Liver (tissue), 3 donors: Measurements from ENCODE around the gene ATP6V1E1.

Experiments used
- JUND ChIP-seq, 2 donors: IDR thresholded peaks; 2 replicates each; pipeline ENCODE4 v1.6.1; 2016; ENCODE audit warnings: antibody characterized with exemption in 2 of 2
- RAD21 ChIP-seq, 2 donors: IDR thresholded peaks; 2 replicates each; pipeline ENCODE4 v1.6.1; 2016; ENCODE audit warnings: antibody characterized with exemption in 2 of 2, mild to moderate bottlenecking in 2 of 2
- REST ChIP-seq: IDR thresholded peaks from 2 replicates; pipeline ENCODE4 v1.6.1; 2016; ENCODE audit warnings: antibody characterized with exemption, mild to moderate bottlenecking
- SP1 ChIP-seq: IDR thresholded peaks from 2 replicates; pipeline ENCODE4 v1.6.1; 2018; ENCODE audit warnings: antibody characterized with exemption, mild to moderate bottlenecking
- TAF1 ChIP-seq: conservative IDR thresholded peaks from 2 replicates; pipeline ENCODE4 v1.6.1; 2016; ENCODE audit warnings: antibody characterized with exemption, mild to moderate bottlenecking
- TF ChIP-seq, protein P1 (sequence below): fragments of 150-350 bp; IDR thresholded peaks from 2 replicates; pipeline ENCODE4 v1.5.1; 2017; ENCODE audit warnings: improper control_type of control experiment, low read depth, low read length; ENCODE audit not compliant: missing input control
- TF ChIP-seq, protein P2 (sequence below): IDR thresholded peaks from 2 replicates; pipeline ENCODE4 v1.6.1; 2016; ENCODE audit warnings: antibody characterized with exemption
- TF ChIP-seq, protein P3 (sequence below): IDR thresholded peaks from 2 replicates; pipeline ENCODE4 v1.6.1; 2016; ENCODE audit warnings: antibody characterized with exemption
- donor health status: healthy.
- donor health status: healthy.

- TF ChIP-seq, protein P1, sequence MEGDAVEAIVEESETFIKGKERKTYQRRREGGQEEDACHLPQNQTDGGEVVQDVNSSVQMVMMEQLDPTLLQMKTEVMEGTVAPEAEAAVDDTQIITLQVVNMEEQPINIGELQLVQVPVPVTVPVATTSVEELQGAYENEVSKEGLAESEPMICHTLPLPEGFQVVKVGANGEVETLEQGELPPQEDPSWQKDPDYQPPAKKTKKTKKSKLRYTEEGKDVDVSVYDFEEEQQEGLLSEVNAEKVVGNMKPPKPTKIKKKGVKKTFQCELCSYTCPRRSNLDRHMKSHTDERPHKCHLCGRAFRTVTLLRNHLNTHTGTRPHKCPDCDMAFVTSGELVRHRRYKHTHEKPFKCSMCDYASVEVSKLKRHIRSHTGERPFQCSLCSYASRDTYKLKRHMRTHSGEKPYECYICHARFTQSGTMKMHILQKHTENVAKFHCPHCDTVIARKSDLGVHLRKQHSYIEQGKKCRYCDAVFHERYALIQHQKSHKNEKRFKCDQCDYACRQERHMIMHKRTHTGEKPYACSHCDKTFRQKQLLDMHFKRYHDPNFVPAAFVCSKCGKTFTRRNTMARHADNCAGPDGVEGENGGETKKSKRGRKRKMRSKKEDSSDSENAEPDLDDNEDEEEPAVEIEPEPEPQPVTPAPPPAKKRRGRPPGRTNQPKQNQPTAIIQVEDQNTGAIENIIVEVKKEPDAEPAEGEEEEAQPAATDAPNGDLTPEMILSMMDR: no peak
- peak; percentile 77 for TF ChIP-seq TAF1
- peak; percentile 61 for TF ChIP-seq REST
- TF ChIP-seq, protein P2, sequence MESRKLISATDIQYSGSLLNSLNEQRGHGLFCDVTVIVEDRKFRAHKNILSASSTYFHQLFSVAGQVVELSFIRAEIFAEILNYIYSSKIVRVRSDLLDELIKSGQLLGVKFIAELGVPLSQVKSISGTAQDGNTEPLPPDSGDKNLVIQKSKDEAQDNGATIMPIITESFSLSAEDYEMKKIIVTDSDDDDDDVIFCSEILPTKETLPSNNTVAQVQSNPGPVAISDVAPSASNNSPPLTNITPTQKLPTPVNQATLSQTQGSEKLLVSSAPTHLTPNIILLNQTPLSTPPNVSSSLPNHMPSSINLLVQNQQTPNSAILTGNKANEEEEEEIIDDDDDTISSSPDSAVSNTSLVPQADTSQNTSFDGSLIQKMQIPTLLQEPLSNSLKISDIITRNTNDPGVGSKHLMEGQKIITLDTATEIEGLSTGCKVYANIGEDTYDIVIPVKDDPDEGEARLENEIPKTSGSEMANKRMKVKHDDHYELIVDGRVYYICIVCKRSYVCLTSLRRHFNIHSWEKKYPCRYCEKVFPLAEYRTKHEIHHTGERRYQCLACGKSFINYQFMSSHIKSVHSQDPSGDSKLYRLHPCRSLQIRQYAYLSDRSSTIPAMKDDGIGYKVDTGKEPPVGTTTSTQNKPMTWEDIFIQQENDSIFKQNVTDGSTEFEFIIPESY: peak; percentile 63
- no peak for TF ChIP-seq SP1
- peak in 1 of 2 donors; percentile 48 for TF ChIP-seq RAD21 (IDR thresholded peaks at IDR 0.05)
- TF ChIP-seq, protein P3, sequence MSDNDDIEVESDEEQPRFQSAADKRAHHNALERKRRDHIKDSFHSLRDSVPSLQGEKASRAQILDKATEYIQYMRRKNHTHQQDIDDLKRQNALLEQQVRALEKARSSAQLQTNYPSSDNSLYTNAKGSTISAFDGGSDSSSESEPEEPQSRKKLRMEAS: peak; percentile 60
- peak; percentile 96 to 97 for TF ChIP-seq JUND (IDR thresholded peaks at IDR 0.05)
Measured at GRCh38 chr22:17638432-17639246, 10.1 kb upstream of the ATP6V1E1 start, which contains the start of gene BCL2L13.
